OCI-LY3 (cell line): ENCODE data around the gene MDGA2.

Experiments
- H2AFZ ChIP-seq: fragments of 200-600, 300-600 bp; shearing (Covaris generic); 2 replicates; pipeline ENCODE4 v1.6.0; 2014; ENCODE audit warnings: antibody characterized with exemption, low read depth, low read length
- H3K27ac ChIP-seq: fragments of 200-600, 300-600 bp; sonication (generic); 2 replicates; pipeline ENCODE4 v1.5.1; 2014; ENCODE audit warnings: mild to moderate bottlenecking, low read length, moderate library complexity, mixed read lengths
- H3K27me3 ChIP-seq: fragments of 200-600, 300-600 bp; sonication (generic); 2 replicates; pipeline ENCODE4 v1.6.1; 2014; ENCODE audit warnings: low read depth, low read length, mixed read lengths
- H3K36me3 ChIP-seq: fragments of 200-600, 300-600 bp; sonication (generic); replicated peaks from 2 replicates; pipeline ENCODE3; 2014; ENCODE audit warnings: low read depth, low read length, mixed read lengths
- H3K4me1 ChIP-seq: fragments of 300-600, 200-600 bp; sonication (generic); 2 replicates; pipeline ENCODE4 v1.6.1; 2014; ENCODE audit warnings: low read length, mixed read lengths
- H3K4me2 ChIP-seq: fragments of 200-600, 300-600 bp; sonication (generic); 2 replicates; pipeline ENCODE4 v1.6.1; 2014; ENCODE audit warnings: low read length, mixed read lengths
- H3K4me3 ChIP-seq: fragments of 300-600, 200-600 bp; sonication (generic); 2 replicates; pipeline ENCODE4 v1.5.1; 2014; ENCODE audit warnings: antibody characterized with exemption, mild to moderate bottlenecking, low read length, moderate library complexity
- H3K79me2 ChIP-seq: fragments of 300-600, 200-600 bp; shearing (Covaris generic); 2 replicates; pipeline ENCODE4 v1.6.1; 2014; ENCODE audit warnings: mild to moderate bottlenecking, low read length, mixed read lengths
- H3K9ac ChIP-seq: fragments of 300-600, 200-600 bp; shearing (Covaris generic); 2 replicates; pipeline ENCODE4 v1.6.0; 2014; ENCODE audit warnings: mild to moderate bottlenecking, low read length, moderate library complexity
- H3K9me3 ChIP-seq: fragments of 200-600, 300-600 bp; shearing (Covaris generic); 2 replicates; pipeline ENCODE4 v1.6.1; 2014; ENCODE audit warnings: low read length, mixed read lengths; ENCODE audit not compliant: insufficient read depth
- H4K20me1 ChIP-seq: fragments of 200-600, 300-600 bp; sonication (generic); 2 replicates; pipeline ENCODE4 v1.6.1; 2016; ENCODE audit warnings: low read length, mixed read lengths; ENCODE audit not compliant: insufficient read depth
- CTCF ChIP-seq: fragments of 200-600, 300-600 bp; sonication (generic); IDR thresholded peaks from 2 replicates; pipeline ENCODE4 v1.5.1; 2014; ENCODE audit warnings: antibody characterized with exemption, low read length, low read depth
- EZH2phosphoT487 ChIP-seq: fragments of 200-600 bp; shearing (Covaris generic); IDR thresholded peaks from 2 replicates; pipeline ENCODE4 v1.6.1; 2018; ENCODE audit warnings: antibody characterized with exemption, mixed run types, low read depth

MDGA2 gene

GRCh38 chr14:47277703-47278102, 397.7 kb downstream of the MDGA2 start:
- no peaks in the 10 kb centered on the region for H3K27me3 ChIP-seq

GRCh38 chr14:47276931-47277330, 398.5 kb downstream of the MDGA2 start:
- no peaks in the 10 kb centered on the region for H3K9me3 ChIP-seq
- no peak for TF ChIP-seq EZH2phosphoT487
- no peak for TF ChIP-seq CTCF

More at GRCh38 chr14:47277703-47278102, 397.7 kb downstream of the MDGA2 start:
- no peak overlapping the region for H3K27ac ChIP-seq
- no peaks in the 10 kb centered on the region for H3K9me3 ChIP-seq
- H3K4me1 ChIP-seq = 0 out of 2 replicates have a peak, but pooled peaks cover 2% of the 10 kb centered on the region
- no peak overlapping the region; the same call in 1 of the 2 replicates for H2AFZ ChIP-seq
- no peaks in the 10 kb centered on the region for H3K36me3 ChIP-seq
- H3K79me2 ChIP-seq = no peaks in the 10 kb centered on the region
- no peaks in the 10 kb centered on the region for H4K20me1 ChIP-seq
- H3K4me3 ChIP-seq = no peak overlapping the region
- H3K4me2 ChIP-seq = no peak overlapping the region; the same call in 1 of the 2 replicates
- TF ChIP-seq EZH2phosphoT487 = no peak
- TF ChIP-seq CTCF = no peak
- H3K9ac ChIP-seq = no peak overlapping the region

GRCh38 chr14:47273939-47274338, 401.5 kb downstream of the MDGA2 start:
- H3K27me3 ChIP-seq = no peaks in the 10 kb centered on the region

More at GRCh38 chr14:47276931-47277330, 398.5 kb downstream of the MDGA2 start:
- Histone ChIP-seq H3K4me2 (no peak overlapping the region), H3K4me3 (no peak overlapping the region), H3K27ac (no peak overlapping the region), H4K20me1 (no peaks in the 10 kb centered on the region), H3K79me2 (no peaks in the 10 kb centered on the region), H3K4me1 (0 out of 2 replicates have a peak, but pooled peaks cover 2% of the 10 kb centered on the region), H3K27me3 (no peaks in the 10 kb centered on the region), H2AFZ (no peak overlapping the region), H3K9ac (no peak overlapping the region), H3K36me3 (no peaks in the 10 kb centered on the region)

GRCh38 chr14:47270715-47271114, 404.7 kb downstream of the MDGA2 start:
- no peak overlapping the region for H3K4me3 ChIP-seq
- H3K9me3 ChIP-seq = no peaks in the 10 kb centered on the region
- TF ChIP-seq CTCF (no peak), EZH2phosphoT487 (no peak)
- H3K27me3 ChIP-seq = no peaks in the 10 kb centered on the region
- H3K36me3 ChIP-seq = no peaks in the 10 kb centered on the region
- no peaks in the 10 kb centered on the region for H3K79me2 ChIP-seq
- no peaks in the 10 kb centered on the region for H3K4me1 ChIP-seq
- no peak overlapping the region for H3K4me2 ChIP-seq
- no peaks in the 10 kb centered on the region for H4K20me1 ChIP-seq
- H2AFZ ChIP-seq = no peak overlapping the region
- H3K9ac ChIP-seq = no peak overlapping the region
- H3K27ac ChIP-seq = no peak overlapping the region

More at GRCh38 chr14:47273939-47274338, 401.5 kb downstream of the MDGA2 start:
- Histone ChIP-seq H3K9me3 (no peaks in the 10 kb centered on the region), H4K20me1 (no peaks in the 10 kb centered on the region), H3K4me3 (no peak overlapping the region), H3K9ac (no peak overlapping the region), H2AFZ (no peak overlapping the region), H3K27ac (no peak overlapping the region), H3K4me2 (no peak overlapping the region), H3K79me2 (no peaks in the 10 kb centered on the region), H3K4me1 (0 out of 2 replicates have a peak, but pooled peaks cover 2% of the 10 kb centered on the region), H3K36me3 (no peaks in the 10 kb centered on the region)
- TF ChIP-seq CTCF = no peak
- no peak for TF ChIP-seq EZH2phosphoT487
